ENCODE data around the gene GOLGA8N.
"Not testable (repeated sequence)": the region's sequence is repeated elsewhere in the genome, so short reads cannot be mapped to it uniquely, and the experiment has no call there.

DNA sequence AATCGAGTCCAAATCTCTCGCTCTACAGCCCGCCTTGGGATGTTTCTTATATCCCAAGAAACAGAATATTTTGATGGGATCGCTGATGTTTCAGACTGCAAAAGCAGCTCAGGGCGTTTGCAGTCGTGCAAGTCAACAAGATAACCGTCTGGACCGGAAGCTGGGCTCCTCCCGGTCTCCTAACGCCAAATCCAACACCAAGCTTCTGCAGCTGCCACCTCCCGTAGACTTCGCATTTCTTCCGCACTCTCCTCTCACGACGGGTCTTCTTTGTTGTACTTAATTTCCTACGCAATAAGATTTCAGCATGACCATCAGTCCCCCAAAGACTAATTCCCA, 21.4 kb downstream of the GOLGA8N start:
- TF ChIP-seq POLR2AphosphoS5 (IDR thresholded peaks at IDR 0.05; ENCODE audit: insufficient read depth in 1 of 2, low read depth in 1 of 2); POLR2A (IDR thresholded peaks at IDR 0.05): not testable (repeated sequence)

All from vagina (tissue), 2 donors.